ENCODE data around the gene NSRP1.
"Not testable (repeated sequence)": the region's sequence is repeated elsewhere in the genome, so short reads cannot be mapped to it uniquely, and the experiment has no call there.

Gene NSRP1

DNA sequence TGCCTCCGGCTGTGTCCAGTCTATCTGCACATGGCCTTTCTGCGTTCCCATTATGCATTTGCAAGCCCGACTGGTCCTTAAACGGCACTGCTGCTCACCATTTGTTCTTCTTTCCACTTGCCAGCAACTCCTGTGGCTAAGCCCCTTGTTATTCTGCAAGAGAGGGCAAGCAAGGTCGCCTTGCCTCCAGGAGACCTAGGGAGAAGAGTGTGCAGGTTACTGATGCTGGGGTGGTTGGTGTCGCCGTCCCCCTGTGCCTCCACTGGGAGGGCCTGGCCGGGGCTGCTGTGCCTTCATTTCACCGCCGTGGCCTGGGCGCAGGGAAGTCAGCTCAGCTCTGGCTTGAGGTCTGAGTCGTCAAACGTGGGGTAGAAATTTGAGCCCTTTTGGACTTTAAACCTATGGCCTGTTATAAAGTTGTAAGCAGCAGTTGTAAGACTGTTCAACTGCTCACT is 106.1 kb downstream of the NSRP1 start:
- no peak for DNase-seq (ENCODE audit: low spot score)

DNA sequence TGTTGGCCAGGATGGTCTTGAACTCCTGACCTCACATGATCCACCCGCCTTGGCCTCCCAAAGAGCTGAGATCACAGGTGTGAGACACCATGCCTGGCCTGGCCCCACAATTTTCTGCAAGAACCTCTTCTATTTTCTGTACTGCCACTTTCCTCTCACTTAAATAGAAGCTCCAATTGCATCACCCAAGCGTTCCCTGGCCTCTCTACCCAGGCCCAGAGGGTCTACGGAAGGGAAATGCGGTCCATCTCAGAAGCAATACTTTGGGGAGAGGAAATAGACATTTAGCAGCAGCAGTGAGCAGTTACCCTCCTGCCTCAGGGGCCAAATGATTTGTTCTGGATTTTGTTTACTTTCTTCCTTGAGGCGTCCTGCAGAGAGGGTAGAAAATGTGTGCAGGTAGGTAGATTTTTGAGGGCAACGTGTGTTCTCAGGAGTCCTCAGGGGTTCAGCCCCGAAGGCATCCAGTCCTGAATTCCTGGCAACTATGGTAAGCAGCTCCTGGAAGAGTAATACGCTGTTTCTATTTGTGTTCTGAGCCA is 107.9 kb downstream of the NSRP1 start:
- DNase-seq (ENCODE audit: low spot score), result no peak

- DNase-seq (ENCODE audit: low spot score), result no peak
Observed at GRCh38 chr17:30225112-30225511, 108.5 kb downstream of the NSRP1 start.

- DNase-seq (ENCODE audit: low spot score), result no peak
Observed at GRCh38 chr17:30225919-30226553, 109.4 kb downstream of the NSRP1 start.

DNA sequence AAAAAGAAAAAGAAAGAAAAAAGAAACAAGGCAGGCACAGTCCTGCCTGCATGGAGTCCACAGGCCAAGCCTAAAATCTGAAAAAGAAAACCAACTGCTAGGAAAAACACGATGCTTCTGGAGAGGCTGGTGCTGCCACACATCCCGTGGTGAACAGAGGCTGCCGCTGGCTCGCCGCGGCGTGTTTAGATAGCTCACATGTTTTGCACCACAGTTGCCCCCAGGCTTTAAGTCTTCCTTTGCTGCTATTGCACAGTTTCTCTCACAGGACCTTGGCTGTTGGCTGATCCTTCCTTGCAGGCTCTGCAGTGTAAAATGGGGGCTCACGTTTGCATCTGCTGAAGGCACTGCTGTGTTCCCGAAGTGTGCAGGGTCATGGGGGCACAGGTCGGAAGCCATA is 110.3 kb downstream of the NSRP1 start:
- no peak for DNase-seq (ENCODE audit: low spot score)

GRCh38 chr17:30228011-30228410 is 111.4 kb downstream of the NSRP1 start:
- DNase-seq (ENCODE audit: low spot score), result no peak

GRCh38 chr17:30229012-30229411 is 112.4 kb downstream of the NSRP1 start:
- no peak for DNase-seq (ENCODE audit: low spot score)

GRCh38 chr17:30230009-30230408 is 113.4 kb downstream of the NSRP1 start:
- DNase-seq (ENCODE audit: low spot score), result not testable (repeated sequence)

DNA sequence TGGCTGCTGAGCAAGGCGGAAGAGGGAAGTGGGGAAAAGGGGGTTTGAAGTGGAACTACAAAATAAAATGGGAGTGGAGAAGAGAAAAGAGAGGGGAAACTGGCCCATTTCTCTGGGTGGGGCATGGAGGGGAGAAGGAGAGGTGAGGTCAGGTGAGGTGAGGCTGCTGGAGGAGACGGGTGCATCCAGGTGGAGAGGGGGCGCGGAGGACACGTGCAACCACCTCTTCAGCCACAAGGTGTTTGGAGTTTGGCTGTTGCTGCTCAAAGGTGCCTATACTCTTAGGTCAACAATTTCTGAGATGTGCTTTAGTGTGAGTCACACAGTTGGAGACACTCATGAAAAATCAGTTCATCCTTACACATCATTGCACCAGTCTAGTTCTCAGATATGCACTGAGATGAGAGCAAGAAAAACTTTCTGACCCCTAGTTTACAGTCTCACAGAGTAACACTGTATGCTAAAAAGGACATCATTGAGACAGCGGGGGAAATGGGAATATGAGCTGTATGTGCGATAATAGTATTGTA is 114.0 kb downstream of the NSRP1 start:
- no peak for DNase-seq (ENCODE audit: low spot score)

DNA sequence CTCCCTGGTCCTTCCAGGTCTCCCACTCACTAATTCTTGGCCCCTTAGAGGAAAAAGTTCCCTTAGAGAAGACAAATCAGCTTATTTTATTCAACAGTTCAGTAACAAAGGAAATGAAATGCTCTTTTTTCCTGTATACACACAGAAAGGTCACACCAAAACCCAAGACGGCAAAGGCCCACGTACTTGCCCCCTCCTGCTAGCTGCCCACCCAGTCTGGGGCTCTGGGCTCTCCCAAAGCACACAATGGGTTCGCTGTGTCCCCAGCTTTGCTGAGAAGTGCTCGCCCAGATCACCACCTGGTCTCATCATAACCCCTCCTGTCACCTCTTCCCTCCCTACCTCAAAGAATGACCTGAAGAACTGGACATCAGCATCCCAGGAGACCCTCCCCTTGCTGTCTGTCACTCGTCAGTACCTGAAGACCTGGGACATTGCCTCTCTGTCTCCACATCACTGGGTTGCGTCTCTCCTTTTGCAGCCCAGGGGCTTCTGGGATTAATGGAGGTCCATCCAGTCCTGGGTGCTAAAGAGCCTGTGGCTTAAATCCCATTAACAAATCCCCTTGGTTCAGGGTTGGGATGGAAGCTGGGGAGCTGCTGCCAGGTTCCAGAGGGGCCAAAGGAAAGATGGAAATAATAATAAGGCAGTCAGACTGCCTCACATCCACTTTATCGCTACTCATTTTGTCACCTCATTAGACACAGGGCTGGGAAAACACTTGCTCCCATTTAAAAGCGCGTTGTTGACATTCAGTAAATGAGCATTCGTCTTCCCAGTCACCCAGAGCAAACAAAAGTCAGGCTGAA is 115.6 kb downstream of the NSRP1 start:
- DNase-seq (ENCODE audit: low spot score), result no peak

DNA sequence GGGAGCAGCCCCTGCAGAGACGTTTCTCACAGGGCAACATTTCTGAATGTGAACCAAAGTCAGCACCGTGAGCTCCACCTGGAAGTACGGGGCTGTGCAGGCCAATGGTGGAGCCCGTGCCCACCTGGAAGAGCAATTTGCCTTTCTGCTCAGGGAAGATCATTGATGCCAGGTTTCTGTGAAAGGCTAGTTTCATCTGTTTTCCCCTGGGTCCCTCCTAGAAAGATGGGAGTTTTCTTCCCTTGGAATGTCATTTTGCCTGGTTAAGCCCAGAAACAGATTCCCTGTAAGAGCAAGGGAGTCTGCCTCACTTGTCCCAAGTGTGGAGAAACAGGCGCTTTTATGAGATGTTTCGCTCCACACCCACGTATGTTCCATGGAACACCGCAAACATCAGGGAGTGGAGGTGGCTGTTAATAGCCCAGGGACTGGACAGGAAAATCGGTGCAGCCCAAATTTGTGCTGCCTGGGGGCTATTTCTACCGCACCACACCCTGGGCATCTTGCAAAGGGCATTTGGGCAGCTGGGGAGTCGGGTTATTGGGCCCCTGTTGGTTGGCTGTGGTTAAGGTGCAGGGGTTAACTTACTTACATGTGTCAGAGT is 116.3 kb downstream of the NSRP1 start:
- no peak for DNase-seq (ENCODE audit: low spot score)

DNA sequence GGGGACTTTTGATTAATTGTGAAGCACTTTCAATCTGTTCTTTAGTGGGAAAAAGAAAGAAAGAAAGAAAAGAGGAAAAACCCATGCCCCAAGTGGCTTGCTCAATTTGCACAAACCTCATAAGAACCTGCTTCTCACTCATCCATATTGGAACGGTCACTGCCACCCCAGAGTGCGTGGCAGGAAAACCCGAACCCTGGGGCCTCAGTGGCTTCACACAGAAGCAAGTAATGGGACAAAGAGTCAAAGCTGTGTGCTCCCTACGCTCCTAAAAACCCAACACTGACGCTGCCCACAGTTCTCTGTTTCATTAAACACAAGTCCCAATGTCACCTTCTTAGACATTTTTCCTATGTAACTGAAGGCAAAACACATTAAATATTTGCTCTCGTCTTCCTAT is 117.7 kb downstream of the NSRP1 start:
- no peak for DNase-seq (ENCODE audit: low spot score)

DNA sequence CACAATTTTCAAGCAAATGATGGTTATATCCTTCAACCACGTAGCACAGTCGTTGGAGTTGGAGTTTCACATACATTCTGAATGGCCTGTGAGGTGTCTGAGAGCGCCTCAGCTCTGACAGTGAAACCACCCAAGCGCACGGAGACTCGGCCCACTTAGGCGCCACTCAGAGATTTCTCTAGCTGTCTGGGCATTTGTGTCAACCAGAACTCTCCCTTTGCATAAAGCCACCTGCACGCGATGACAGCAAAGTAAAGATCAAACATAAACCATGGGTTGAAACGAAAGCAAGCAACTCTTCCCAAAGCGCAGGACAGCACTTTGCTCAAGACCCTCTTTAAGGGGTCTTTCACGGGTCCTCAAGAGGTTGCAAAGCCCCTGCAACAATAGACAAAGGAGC is 118.3 kb downstream of the NSRP1 start:
- no peak for DNase-seq (ENCODE audit: low spot score)

- DNase-seq (ENCODE audit: low spot score), result no peak
Observed at GRCh38 chr17:30235386-30236296, 119.0 kb downstream of the NSRP1 start, which contains the start of gene SLC6A4. Gene SLC6A4, minus strand, starts transcription at chr17:30235697. Its CDS starts 13,739 bp downstream, at chr17:30221958.
